ENCODE measurements around the gene GPR84. TPM values are rescaled to one million over a fixed set of nuclear protein-coding genes. Genes with fewer than 3 reads are reported as not detected.

GPR84 gene
- total and polyA plus RNA-seq, 2 of the 8 experiments (the other 6 are each of a cell fraction or from before 2014, with no cell fraction given): 0.09 TPM; not detected in 1

- TF ChIP-seq HDAC2 (IDR thresholded peaks at IDR 0.05; ENCODE audit: borderline replicate concordance in 1 of 2, low read depth in 2 of 2, low read length in 2 of 2): no peak
- TF ChIP-seq SP1 (IDR thresholded peaks at IDR 0.05; ENCODE audit: low read depth, low read length): no peak
- no peak for TF ChIP-seq ZNF274 (IDR thresholded peaks at IDR 0.05; ENCODE audit: borderline replicate concordance, extremely low read depth, low read length)
Observed at GRCh38 chr12:54392485-54393206, 28.4 kb upstream of the GPR84 start (continued).

All from H1 (cell line).